ENCODE data around the gene DGLUCY.

Gene DGLUCY

GRCh38 chr14:91230397-91231035, 116.6 kb downstream of the DGLUCY start:
- DNase-seq (ENCODE audit: insufficient read length, low spot score) = no peak
- FAIRE-seq = no peak
- TF ChIP-seq CTCF (IDR thresholded peaks at IDR 0.05; ENCODE audit: insufficient read depth, missing control alignments) = no peak

GRCh38 chr14:91231446-91231845, 117.6 kb downstream of the DGLUCY start:
- FAIRE-seq = no peak
- DNase-seq (ENCODE audit: insufficient read length, low spot score) = no peak
- no peak for TF ChIP-seq CTCF (IDR thresholded peaks at IDR 0.05; ENCODE audit: insufficient read depth, missing control alignments)

DNA sequence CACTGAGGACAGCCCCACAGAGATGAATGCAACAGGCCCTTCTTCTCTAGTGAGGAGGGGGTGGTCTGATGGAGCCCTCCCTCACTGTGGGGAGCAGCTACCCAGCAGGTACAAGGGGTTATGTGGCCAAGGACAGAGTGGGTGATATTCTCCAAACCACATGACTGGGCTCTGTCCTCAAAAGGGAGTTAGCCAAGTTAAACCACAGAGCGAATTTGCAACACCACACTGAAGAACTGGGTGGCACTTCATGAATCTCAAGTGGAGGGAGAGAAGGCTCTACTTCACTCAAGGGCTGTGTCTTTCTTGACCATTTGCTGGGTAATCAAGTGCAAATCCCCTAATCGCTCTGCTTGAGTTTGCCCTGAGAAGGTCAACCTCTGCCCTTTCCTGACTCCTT, 118.2 kb downstream of the DGLUCY start:
- TF ChIP-seq CTCF (IDR thresholded peaks at IDR 0.05; ENCODE audit: insufficient read depth, missing control alignments) = no peak
- FAIRE-seq = no peak
- DNase-seq (ENCODE audit: insufficient read length, low spot score) = no peak

- FAIRE-seq (no peak), DNase-seq (ENCODE audit: insufficient read length, low spot score) (no peak)
- no peak for TF ChIP-seq CTCF (IDR thresholded peaks at IDR 0.05; ENCODE audit: insufficient read depth, missing control alignments)
These were observed 118.7 kb downstream of the DGLUCY start for GRCh38 chr14:91232603-91233002.

- TF ChIP-seq CTCF (IDR thresholded peaks at IDR 0.05; ENCODE audit: insufficient read depth, missing control alignments) = no peak
- FAIRE-seq (no peak), DNase-seq (ENCODE audit: insufficient read length, low spot score) (no peak)
These were observed 120.3 kb downstream of the DGLUCY start for GRCh38 chr14:91233936-91234790.

DNA sequence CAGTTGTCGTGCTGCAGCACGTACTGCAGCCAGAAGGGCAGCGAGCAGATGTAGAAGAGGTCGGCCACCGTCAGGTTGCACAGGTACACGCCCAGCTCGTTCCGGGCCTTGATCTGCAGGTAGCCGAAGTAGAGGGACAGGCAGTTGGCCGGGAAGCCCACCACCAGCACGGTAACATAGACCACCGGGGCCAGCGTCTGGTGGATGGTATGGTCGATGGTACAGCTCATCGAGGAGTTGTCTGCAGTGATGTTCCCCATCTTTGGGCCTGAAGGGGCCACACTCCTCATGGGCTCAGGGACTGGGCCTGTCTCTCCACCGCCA, 120.9 kb downstream of the DGLUCY start:
- no peak for FAIRE-seq
- no peak for TF ChIP-seq CTCF (IDR thresholded peaks at IDR 0.05; ENCODE audit: insufficient read depth, missing control alignments)
- DNase-seq (ENCODE audit: insufficient read length, low spot score) = no peak

DNA sequence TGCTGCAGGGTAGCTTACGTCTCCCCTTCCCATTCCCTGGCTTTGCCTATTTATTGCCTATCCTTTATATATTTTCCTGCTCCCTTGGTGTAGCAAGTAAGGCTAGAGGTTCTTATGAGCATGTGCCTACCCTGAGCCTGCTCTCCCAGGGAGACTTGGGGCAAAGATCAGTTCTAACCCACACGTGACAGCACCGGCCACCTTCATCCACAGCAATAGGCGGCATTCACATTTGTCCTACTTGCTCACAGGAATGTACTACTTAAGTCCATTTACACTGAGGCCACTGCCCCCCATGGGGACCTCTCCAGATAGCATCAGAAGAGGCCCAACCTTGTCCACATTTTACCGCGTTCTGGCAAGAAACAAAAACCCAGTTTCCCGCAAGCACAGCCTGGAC, 122.0 kb downstream of the DGLUCY start:
- FAIRE-seq = no peak
- no peak for DNase-seq (ENCODE audit: insufficient read length, low spot score)
- no peak for TF ChIP-seq CTCF (IDR thresholded peaks at IDR 0.05; ENCODE audit: insufficient read depth, missing control alignments)

Data from D721Med (cell line).